ENCODE measurements around the gene SCAND1.

DNA sequence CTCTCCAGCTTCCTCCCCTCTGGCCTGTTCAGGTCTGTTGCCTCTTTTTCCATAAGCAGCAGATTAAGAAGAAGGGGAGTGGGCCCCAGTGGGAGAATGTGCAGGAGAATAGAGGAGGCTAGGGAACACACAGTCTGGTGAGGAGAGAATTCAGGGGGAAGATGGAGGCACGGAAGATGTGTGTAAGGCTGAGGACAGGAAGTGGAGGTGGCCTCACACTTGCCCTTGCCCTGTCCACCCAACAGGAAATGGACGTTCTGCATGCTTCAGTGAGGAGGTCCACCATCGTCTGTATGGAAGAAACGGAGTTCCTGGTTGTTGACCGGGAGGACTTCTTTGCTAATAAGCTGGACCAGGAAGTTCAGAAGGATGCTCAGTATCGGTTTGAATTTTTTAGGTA is 30.1 kb upstream of the SCAND1 start:
- no peak for TF ChIP-seq POLR2A (IDR thresholded peaks at IDR 0.05)
- TF ChIP-seq, protein P1, sequence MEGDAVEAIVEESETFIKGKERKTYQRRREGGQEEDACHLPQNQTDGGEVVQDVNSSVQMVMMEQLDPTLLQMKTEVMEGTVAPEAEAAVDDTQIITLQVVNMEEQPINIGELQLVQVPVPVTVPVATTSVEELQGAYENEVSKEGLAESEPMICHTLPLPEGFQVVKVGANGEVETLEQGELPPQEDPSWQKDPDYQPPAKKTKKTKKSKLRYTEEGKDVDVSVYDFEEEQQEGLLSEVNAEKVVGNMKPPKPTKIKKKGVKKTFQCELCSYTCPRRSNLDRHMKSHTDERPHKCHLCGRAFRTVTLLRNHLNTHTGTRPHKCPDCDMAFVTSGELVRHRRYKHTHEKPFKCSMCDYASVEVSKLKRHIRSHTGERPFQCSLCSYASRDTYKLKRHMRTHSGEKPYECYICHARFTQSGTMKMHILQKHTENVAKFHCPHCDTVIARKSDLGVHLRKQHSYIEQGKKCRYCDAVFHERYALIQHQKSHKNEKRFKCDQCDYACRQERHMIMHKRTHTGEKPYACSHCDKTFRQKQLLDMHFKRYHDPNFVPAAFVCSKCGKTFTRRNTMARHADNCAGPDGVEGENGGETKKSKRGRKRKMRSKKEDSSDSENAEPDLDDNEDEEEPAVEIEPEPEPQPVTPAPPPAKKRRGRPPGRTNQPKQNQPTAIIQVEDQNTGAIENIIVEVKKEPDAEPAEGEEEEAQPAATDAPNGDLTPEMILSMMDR (IDR thresholded peaks at IDR 0.05) = no peak

All from thyroid gland (tissue), 4 donors.